NT2/D1 (cell line): ENCODE measurements around the gene GLIS1.

Source experiments
- SUZ12 ChIP-seq: IDR thresholded peaks from 2 replicates; pipeline ENCODE4 v1.6.1; 2011; ENCODE audit not compliant: insufficient read length, insufficient read depth; ENCODE audit errors: extremely low read depth
- YY1 ChIP-seq: IDR thresholded peaks from 2 replicates; pipeline ENCODE4 v1.6.1; 2011; ENCODE audit not compliant: insufficient read length, insufficient read depth
- ZNF274 ChIP-seq: IDR thresholded peaks from 2 replicates; pipeline ENCODE4 v1.6.1; 2011; ENCODE audit warnings: mild to moderate bottlenecking, low read depth, low read length

DNA sequence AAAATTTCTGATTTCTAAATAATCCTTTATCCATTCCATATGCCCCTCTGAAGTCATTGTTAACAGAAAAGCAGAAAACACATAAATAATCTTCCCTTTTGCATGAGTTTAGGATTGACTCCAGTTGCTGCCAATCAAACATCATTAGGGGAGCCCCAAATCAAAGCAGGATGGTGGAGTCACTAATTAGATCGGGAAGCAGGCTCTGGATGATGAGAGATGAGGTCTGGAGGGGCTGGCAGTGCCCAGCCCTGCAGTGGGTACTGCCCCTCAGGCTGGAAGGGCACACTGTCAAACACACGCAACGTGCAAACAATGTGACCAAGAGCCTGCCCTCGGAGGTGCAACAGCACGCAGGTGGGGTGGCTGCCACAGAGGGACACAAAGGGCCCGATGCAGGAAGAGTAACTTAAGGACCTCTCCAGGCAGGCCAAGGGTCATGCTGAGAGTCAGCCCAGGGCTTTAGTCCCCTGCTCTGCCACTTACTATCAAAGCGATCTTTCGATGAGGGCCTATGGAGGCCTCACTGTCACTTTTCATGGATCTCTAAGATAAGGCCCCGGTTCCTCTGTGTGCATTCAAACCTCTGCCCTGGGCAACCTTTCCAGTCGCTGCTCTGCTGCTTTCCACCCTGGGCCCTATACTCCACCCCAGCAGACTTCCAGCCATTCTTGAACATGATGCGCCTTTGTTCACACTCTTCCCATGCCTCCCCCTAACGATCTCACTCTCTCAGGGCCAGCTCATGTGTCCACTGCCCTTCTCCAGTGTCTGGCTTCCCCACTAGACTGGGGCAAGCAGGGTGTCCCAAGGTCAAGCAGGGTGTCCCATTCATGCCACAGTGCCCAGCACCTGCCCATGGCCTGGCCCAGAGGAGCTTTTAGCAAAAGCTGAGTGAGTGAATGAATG is 180.9 kb downstream of the GLIS1 start:
- TF ChIP-seq SUZ12 (no peak), ZNF274 (no peak), YY1 (no peak)
